PFSK-1 (cell line): ENCODE data around the gene NAA16.

Source experiments
- POLR2AphosphoS5 ChIP-seq: IDR thresholded peaks from 2 replicates; pipeline ENCODE4 v1.6.1; 2012; ENCODE audit warnings: low read depth, mild to moderate bottlenecking, control low read depth, low read length, moderate library complexity
- TAF1 ChIP-seq: IDR thresholded peaks from 2 replicates; pipeline ENCODE4 v1.6.1; 2012; ENCODE audit warnings: low read length, control low read depth, borderline replicate concordance; ENCODE audit not compliant: insufficient read depth
- TF ChIP-seq, protein P1 (sequence below), 2 experiments: IDR thresholded peaks; 2 replicates each; pipeline versions ENCODE4 v1.6.1 to v1.8.0; 2011 to 2012; ENCODE audit warnings: low read depth in 2 of 2, low read length in 2 of 2, control low read depth in 1 of 2, inconsistent platforms in 1 of 2, mild to moderate bottlenecking in 1 of 2, moderate library complexity in 1 of 2; ENCODE audit not compliant: insufficient read depth in 1 of 2

GRCh38 chr13:41407380-41407779 is 96.3 kb downstream of the NAA16 start:
- TF ChIP-seq POLR2AphosphoS5 (no peak), TAF1 (no peak)
- TF ChIP-seq, protein P1, sequence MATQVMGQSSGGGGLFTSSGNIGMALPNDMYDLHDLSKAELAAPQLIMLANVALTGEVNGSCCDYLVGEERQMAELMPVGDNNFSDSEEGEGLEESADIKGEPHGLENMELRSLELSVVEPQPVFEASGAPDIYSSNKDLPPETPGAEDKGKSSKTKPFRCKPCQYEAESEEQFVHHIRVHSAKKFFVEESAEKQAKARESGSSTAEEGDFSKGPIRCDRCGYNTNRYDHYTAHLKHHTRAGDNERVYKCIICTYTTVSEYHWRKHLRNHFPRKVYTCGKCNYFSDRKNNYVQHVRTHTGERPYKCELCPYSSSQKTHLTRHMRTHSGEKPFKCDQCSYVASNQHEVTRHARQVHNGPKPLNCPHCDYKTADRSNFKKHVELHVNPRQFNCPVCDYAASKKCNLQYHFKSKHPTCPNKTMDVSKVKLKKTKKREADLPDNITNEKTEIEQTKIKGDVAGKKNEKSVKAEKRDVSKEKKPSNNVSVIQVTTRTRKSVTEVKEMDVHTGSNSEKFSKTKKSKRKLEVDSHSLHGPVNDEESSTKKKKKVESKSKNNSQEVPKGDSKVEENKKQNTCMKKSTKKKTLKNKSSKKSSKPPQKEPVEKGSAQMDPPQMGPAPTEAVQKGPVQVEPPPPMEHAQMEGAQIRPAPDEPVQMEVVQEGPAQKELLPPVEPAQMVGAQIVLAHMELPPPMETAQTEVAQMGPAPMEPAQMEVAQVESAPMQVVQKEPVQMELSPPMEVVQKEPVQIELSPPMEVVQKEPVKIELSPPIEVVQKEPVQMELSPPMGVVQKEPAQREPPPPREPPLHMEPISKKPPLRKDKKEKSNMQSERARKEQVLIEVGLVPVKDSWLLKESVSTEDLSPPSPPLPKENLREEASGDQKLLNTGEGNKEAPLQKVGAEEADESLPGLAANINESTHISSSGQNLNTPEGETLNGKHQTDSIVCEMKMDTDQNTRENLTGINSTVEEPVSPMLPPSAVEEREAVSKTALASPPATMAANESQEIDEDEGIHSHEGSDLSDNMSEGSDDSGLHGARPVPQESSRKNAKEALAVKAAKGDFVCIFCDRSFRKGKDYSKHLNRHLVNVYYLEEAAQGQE (IDR thresholded peaks at IDR 0.05; ENCODE audit: insufficient read depth in 1 of 2, low read depth in 2 of 2, low read length in 2 of 2): no peak
